DLD1 (cell line): ENCODE results near the gene DNM3.

ENCODE experiments used
- in situ Hi-C: cut with HindIII; loops from 2 replicates; pipeline ENCODE4 v1.10.0; 2017; ENCODE audit warnings: low sequenced_read_pairs

Gene DNM3

DNA sequence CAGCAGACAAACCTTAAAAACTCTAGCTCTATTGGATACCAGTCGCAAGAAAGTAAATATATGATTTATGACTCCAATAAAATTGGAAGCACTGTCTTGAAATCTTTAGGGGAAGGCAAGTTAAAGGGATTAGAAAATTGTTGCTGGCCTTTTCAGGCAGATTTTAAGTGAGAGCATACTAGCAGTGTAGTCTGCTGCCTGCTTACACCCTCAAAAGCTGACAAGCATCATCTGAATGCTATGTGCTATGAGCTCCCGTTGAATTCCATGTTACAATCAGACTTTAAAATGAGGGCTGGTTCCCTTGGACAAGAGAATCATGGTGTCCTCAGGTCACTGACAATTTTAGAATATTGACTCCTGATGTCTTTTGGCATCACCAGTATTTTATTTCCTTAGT, 308.0 kb downstream of the DNM3 start:
- in situ Hi-C loops = no loop called here

DNA sequence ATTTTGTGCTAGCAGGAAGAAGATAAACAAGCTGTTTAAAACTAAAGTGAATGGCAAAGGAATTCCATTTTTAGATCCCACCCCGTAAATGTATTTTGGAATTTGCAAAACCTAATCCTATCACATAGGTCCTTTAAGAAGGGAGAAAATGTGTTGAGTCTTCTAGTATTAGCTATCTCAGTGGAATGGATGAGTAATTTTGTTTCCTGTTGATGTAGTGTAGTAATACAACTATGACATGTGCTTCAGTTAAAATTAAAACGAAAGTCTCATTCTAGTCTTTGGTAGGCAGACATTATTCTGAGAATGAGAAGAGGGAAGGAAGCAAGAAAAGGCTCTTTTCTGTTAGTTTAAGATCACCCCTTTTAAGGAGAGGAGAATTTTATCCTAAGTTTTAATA, 313.3 kb downstream of the DNM3 start:
- in situ Hi-C loops = no loop called here

- in situ Hi-C loops = no loop called here
Measured at GRCh38 chr1:172155766-172156165, 314.5 kb downstream of the DNM3 start.

DNA sequence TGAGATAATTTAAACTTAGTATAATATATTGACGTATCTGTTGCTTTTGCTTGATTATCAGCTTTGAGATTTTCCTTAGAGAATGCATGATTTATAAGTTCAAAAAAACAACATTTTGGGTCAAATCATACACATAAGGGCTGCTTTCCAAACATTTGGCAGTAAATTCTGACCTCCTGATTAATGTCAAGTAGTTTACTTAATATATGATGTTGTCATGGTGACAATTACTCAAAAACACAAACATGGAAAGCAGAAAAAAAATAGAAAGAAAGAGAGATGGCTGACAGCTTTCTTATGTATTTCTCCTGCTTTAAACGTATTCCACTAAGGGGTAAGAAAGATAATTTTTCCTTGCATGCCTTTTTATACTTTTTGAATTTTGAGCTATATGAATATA, 320.9 kb downstream of the DNM3 start:
- in situ Hi-C loops = no loop called here

DNA sequence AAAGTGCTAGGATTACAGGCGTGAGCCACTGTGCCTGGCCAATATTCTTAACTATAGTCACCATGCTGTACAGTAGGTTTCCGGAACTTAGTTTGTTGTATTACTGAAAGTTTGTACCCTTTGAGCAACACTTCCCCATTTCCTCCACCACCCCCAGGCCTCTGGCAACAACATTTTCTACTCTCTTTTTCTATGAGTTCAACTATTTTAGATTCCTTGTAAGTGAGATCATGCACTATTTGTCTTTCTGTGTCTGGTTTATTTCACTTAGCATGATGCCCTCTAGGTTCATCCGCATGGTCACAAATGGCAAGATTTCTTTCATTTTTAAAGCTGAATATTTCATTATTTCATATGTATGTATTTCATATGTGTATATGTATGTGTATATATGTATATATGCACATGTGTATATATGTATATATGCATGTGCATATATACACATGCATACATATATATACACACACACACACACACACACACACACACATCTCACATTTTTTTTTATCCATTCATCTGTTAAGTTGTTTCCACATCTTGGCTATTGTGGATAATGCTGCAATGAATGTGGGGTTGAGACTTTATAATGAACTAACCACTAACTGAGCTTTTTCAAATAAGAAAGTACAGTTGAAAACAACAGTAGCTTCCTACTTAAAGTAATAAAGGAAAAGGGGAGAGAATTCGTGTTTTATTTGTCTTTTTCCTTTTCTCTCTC, 322.4 kb downstream of the DNM3 start:
- in situ Hi-C loops = no loop called here

- in situ Hi-C loops = no loop called here
Measured at GRCh38 chr1:172165403-172165802, 324.1 kb downstream of the DNM3 start.

DNA sequence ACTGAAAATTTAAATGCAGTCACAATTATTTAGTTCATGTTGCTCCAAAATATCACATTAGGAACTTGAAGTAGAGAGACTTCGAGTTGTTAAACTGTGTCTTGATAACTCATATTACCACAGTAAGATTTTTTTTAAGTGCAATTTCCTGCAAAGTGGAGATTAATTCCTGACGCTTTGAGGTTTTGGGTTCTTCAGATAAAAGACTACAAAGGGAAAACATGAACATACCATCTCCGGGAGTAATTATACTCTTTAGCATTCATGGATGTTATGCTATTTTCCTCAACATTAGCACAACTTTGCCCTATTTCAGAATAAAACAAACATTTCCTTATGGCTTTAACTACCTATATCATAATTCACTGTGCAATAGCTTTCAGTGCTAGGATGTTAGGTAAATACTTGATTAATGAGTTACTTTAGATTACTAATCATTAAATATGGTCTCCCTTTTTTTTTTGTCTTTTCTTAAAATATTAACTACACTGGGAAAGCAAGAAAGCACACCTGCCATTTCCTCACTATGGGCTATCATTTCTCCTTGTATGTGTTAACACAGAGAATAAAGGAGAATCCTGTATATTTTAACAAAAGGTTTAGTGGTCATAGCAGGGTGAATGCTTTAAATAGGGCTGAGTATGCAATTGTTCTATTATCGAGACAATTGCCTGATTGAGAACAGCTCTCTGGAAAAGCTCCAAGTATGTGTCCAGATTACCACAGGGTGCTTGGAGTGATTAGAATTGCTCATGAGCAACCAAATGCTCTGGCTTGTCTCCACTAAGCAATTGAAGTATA, 326.7 kb downstream of the DNM3 start:
- in situ Hi-C loops = no loop called here

DNA sequence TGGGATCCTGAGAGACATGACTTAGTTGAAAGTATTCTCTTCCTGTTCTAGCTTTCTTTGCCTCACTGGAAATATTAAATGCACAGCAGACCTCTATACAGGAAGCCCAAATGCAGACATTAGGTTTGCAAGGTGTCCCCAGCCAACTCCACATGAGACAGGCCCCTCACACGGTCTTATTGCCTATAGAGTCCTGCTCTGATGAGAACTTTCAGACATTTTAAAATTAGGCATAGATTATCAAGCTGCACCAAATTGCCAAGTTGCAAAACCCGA, 327.2 kb downstream of the DNM3 start:
- in situ Hi-C loops = no loop called here

GRCh38 chr1:172169836-172170235, 328.5 kb downstream of the DNM3 start:
- in situ Hi-C loops = no loop called here

DNA sequence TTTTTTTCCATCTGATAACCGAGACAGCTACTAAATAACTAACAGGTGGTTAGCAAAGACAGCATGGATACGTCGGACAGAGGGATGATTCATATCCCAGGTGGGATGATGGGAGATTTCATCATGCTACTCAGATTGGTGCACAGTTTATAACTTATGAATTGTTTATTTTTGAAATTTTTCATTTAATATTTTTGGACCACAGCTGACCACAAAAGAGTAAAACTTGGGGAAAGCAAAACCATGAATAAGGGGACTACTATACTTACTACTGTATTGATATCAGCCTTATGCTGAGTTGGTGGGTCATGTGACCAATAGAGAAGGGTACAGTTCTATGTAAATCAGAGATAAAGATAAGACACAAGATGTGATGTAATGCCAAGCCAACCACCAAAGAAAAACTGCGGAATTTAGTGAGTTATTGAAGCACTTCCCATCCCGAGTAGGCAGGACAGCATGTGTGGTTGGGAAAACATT, 331.1 kb downstream of the DNM3 start:
- in situ Hi-C loops = no loop called here

DNA sequence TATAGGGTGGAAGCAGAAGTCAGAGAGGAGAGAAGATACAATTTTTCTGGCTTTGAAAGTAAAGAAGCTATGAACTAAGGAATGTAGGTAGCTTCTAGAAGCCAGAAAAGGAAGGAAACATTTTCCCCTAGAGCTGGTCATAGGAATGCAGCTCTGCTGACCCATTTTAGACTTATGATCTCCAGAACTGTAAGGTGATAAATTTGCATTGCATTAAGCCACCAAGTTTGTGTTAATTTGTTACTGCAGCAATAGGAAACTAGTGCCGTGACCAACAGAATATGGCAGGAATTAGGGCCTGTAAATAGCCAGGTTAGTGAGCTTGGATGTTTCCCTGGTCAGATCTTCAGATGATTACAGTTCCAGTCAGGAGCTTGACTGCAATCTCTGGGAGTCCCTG, 334.9 kb downstream of the DNM3 start:
- in situ Hi-C loops = no loop called here

GRCh38 chr1:172177849-172178248, 336.6 kb downstream of the DNM3 start:
- in situ Hi-C loops = no loop called here

DNA sequence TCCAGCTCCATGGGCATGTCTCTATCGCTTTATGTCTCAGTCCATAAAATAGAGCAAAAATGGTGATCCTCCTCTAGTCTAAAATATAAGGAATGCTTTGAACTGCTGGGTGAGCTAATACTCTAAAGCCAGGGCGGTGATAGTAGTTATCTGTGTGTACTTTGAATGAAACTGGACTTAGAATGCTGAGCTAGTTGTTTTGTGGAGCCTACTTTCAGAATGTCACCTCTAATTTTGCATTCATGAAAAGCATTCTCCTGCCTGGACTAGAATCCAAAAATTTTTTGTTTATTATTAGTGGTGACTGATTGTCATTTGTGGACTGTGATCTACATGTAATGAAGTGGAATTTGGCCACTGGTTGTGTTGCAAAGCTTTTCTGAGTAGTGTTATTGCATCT, 337.6 kb downstream of the DNM3 start:
- in situ Hi-C loops = no loop called here

GRCh38 chr1:172179918-172180317, 338.6 kb downstream of the DNM3 start:
- in situ Hi-C loops = no loop called here

GRCh38 chr1:172180501-172181285, 339.4 kb downstream of the DNM3 start:
- in situ Hi-C loops = no loop called here

GRCh38 chr1:172184506-172185191, 343.4 kb downstream of the DNM3 start:
- in situ Hi-C loops = no loop called here

DNA sequence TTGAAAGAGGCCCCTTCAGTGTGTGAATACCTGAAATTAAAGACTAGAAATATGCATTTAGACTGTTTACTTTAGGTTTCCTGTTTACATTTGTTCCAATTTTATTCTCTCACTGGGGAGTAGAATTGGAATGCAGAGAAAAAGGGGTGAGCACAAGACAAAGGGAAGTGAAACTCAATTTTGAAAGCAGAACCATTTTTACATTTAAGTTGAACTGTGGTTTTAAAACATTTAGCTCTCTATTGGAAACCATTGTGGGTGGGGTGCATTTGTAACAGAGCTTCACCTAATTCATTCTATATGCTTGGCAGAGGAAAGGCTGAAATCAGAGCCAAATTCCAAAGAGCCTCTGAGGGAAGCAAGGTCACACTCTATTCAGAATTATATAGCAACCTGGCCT, 343.9 kb downstream of the DNM3 start:
- in situ Hi-C loops = no loop called here

DNA sequence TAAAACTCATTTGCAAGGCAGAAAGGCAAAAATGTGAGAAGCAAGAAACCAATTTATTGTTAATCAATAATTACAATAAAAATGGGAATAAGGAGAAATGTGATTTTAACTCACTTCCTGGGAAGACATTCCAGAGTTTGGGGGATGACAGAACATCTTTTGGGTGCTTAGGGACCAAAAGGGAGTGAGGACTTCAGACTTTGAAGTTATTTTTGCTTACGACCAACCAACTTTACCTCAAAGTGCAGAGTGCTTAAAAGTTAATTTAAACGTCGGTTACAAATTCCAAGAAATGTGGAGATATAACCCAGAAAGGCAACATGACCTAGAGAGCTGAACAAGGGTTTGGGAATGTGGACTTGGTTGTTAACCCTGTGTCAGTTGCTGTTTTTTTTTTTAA, 344.7 kb downstream of the DNM3 start:
- in situ Hi-C loops = no loop called here

DNA sequence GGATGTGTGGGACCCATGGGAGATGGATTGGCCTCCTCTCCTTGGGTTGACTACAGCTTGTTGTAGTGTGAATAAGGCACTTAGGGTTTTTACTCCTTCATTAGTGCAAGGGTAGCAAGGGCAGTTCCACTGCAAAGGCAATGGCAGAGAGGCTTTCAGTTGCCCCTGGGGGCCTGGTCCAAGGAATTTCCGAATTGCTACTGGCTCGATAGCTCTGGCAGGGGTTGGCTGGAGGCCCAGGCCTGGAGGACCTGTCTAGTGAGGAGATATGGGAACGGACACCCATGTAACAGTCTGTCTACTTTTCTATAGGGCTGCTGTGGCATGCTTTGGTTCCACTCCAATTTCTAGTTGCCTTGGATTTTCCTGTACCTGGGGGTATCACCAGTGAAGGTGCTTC, 360.3 kb downstream of the DNM3 start:
- in situ Hi-C loops = no loop called here

DNA sequence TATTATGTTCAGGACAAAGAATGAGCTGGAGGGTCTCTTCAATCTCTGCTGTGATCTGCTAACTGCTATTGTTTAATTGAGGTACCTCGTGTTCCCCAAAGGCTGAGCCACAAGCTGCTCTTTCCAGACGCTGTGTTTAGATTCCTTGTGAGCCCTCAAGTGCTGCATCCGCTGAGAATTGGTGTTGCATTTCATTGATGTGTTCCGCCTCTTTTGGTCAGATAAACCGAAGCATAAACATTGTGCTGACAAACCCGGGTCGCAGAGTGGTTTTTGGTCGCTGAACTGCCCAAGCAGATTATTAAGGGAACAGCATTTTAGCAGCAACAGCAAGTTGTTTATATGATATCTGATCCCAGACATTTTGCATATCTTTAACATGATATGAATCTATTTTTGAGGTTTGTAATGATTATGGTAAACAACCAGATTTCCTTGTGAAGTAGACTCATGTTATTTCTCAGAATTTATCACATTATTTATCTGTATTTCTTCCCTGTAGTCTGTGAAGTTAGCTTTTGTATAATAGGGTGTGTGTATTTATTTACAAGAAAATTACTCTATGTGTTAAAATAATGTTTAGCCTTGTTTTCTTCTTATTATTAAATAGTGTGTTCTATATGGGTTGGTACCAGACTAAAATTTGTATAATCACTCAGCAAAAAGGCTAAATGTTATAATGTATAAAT, 362.0 kb downstream of the DNM3 start:
- in situ Hi-C loops = no loop called here

GRCh38 chr1:172203902-172204301, 362.6 kb downstream of the DNM3 start:
- in situ Hi-C loops = no loop called here
